Activated CD8-positive, alpha-beta memory T cell treated with anti-CD3 and anti-CD28 coated beads, Interleukin-2, amount 50 U/mL, for 1 hour (primary cell): ENCODE measurements around the gene LIMCH1.

ENCODE experiments used
- DNase-seq: peaks from one replicate; pipeline ENCODE4 v3.0.0-alpha.2; 2020; ENCODE audit errors: extremely low read depth

The LIMCH1 gene

GRCh38 chr4:41528512-41529205, 9.3 kb upstream of the LIMCH1 start:
- DNase-seq: no peak

DNA sequence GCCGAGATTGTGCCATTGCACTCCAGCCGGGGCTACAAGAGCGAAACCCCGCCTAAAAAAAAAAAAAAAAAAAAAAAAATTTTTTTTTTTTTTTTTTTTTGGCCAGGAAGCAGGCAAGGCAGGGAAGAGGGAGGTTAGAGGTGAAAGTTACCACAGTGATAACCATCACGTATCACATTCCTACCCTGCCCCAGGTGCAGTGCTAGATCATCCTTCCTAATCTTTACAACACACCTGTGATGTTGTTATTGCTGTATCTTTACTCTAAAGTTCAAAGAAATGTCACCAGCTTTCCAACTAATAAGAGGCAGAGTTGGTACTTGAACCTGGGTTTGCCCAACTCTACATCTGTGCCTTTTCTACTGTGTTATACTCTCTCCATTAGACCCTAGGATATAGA, 7.2 kb upstream of the LIMCH1 start:
- no peak for DNase-seq

DNA sequence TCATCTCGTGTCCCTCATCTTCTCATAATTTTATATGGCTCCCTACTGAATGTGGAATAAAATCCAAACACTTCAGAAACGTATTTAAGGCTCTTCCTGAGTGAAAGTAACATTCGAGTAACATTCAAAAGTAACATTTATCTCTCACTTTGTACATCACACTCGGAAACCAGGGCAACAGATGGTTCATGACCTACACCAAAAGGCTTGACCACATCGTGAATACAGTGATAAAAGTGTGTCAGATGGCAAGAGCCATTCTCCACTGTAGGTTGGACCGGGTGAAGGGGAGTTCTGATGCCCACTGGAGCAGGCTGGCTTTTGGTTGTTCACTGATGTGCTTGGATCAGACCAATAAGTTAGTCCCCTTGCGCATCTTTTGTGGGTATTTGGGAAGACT, 5.6 kb upstream of the LIMCH1 start:
- DNase-seq: no peak

DNA sequence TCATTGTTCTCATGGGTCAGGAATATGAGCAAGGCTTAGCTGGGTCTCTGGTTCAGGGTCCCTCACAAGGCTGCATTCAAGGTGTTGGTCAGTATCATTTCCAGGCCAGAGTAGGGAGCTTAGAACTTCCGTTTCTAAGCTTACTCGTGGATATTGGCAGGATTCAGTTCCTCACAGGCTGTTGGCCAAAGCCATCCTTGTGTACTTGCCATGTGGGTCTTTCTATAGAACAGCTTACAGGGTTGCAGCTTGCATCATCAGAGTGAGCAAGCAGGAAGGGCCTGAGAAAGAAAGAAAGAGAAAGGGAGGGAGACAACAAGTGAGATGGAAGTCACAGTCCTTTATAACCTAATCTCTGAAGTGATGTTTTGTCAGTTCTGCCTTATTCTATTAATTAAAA, 5.1 kb upstream of the LIMCH1 start:
- no peak for DNase-seq

DNA sequence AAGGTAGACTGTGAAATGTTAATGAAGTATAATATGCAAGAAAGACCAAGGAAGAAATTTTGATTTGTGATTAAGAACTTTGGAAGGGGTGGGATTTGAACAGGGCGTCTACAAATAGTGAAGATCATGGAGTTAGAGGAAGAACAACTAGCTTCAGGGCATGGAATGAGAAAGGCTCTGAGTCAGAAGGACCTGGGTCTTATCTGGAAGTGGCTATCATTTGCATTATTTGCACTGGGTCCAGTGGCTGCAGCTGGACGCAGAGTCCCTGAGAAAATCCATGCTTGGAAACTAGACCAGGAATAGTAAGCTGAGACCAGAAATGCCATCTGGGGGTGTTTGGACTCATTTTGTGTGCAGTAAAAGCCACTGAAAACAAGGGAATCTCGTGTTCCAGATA, 4.3 kb upstream of the LIMCH1 start:
- no peak for DNase-seq

DNA sequence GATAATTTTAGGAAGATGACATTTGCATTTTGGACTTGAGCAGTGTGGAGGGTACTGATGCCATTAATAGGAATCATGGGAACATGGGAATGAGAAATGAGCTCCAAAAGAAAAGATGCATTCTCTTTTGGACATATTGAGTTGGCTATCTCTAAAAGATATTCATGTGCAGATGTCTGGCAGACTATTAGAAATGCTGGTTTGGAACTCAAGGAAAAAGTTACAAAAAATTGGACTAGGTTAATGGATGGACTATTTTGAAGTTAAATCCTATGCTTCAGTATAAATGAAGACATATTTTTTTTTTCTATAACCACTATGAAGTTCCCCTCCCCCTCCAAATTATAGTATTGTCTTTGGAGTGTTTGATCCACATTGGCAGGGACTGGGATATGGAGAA, 3.6 kb upstream of the LIMCH1 start:
- no peak for DNase-seq

DNA sequence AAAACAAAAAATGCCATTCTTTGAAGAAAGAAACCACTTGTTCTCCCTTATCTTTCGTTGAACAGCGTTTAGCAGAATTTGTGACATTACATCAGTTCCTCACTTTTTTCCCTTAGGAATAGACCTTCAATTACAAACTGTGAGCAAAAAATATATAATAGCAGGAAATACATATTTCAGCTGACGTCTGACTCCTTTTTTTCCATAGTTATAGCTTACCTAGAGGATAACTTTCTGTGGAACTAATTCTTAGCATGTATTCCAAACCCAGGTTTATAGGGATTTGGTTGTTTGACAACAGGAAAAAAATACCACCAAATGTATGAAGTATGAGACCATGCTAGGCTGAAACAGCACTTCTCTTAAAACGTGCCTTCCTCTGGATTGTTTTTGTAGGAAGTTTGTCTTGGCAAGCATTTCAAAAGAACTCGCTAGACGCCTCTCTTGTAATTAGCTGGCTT, 2.0 kb upstream of the LIMCH1 start:
- no peak for DNase-seq

- DNase-seq: no peak
Measured at GRCh38 chr4:41537292-41537890, 566 bp upstream of the LIMCH1 start.

DNA sequence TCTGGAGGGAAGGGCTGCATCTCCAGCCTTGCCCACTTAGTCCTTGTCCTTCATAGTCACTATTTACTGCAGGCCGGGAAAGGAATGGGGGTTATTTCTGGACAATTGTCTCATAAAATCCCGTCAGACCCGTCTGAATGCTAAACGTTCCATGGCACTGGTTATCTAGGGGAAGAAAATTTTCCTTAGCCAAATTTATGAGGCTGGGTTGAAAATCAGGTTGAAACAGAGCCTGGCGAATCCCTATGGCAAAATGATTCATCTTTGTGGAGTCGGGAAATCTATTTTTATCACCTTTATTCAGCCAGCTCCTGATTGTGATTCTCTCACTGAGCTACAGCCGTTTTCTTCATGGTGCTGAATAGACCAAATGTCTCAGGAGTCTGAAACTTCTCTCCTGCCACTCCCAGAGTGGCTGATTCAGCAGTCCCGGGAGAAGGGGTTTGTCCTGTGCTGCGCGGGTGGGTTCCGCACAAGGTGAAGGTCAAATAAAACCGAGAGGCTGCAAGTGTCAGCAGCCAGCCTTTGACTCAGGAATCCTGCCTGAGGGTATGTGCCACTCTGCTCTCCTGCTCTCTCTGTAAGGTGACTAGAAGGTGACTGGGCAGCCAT, 1.0 kb downstream of the LIMCH1 start:
- no peak for DNase-seq

GRCh38 chr4:41539711-41540110, 1.8 kb downstream of the LIMCH1 start:
- no peak for DNase-seq

DNA sequence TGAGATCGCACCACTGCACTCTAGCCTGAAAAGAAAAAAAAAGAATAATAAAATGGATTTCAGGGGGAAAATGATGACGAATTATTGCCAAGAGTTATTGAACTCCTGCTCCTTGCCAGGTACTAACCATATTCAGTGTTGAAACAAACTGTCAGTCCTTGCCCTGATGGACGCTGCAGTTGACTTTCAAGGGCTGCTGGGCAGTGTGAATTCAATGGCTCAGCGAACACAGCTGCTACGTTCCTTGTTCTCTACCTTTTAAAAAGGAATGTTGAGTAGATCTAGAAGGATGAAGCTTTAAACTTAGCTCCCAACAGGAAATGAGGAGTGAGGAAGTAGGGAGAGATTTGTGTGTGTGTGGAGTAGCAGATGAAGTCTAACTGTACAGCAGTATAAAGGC, 2.7 kb downstream of the LIMCH1 start:
- no peak for DNase-seq

- DNase-seq: no peak
Measured at GRCh38 chr4:41541687-41542094, 3.7 kb downstream of the LIMCH1 start.

GRCh38 chr4:41542526-41543275, 4.7 kb downstream of the LIMCH1 start:
- no peak for DNase-seq

DNA sequence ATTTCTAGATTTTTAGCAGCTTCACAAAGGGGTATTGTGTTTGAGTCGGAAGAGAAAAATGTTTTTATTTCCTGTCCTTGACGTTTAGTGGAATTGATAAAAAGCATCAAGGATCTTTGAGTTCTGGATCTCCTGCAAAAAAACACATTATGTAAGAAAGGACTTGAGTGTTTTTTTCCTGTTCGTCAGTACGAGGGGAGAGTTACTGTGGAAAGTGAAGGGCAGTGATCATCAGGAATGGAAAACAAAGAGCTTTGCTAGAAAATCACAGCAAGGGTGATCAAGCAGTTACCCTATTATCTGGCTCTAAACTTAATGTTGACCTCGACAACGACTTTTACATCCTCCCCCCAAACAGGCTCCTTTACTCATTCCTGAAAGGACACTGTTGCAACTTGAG, 7.3 kb downstream of the LIMCH1 start:
- no peak for DNase-seq

DNA sequence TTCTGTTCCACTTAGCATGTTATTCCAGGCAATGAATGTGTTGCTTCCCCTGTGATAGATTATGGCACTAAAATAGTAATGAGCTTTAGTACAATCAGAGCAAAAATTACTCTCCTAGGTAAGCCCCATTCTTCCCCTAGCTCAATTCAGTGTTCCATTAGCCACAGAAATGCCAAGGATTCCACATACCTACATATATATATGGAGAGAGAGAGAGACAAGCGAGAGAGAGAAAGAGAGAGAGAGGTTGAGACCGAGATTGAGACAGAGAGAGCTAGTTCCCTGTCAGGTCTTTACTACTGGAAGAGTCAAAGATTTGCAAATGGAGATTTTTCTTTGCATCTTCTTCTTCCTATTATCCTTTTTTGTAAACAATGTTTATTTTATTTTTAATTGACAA, 8.7 kb downstream of the LIMCH1 start:
- DNase-seq: no peak

GRCh38 chr4:41548305-41548880, 10.4 kb downstream of the LIMCH1 start:
- no peak for DNase-seq

GRCh38 chr4:41549478-41549877, 11.5 kb downstream of the LIMCH1 start:
- DNase-seq: no peak

GRCh38 chr4:41550308-41550707, 12.4 kb downstream of the LIMCH1 start:
- DNase-seq: no peak

GRCh38 chr4:41551536-41551935, 13.6 kb downstream of the LIMCH1 start:
- DNase-seq: no peak

DNA sequence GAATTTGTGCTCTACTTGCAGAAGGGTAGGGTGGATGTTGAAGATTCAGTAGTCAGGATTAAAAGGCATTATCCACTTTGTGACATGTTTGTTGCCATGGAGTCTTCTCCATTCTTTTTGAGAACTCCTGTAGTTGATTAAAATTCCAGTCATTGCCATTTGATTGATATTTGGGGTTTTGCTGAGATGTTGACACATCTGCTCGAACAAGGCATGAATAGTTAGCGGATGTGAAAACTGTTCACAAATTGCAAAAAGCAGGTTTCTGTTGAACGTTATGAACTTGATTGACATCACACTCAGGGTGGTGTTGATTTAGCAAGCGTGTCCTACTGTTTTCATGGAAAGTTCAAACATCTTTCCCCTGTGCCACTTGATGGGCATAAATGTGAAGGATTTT, 16.9 kb downstream of the LIMCH1 start:
- DNase-seq: no peak

DNA sequence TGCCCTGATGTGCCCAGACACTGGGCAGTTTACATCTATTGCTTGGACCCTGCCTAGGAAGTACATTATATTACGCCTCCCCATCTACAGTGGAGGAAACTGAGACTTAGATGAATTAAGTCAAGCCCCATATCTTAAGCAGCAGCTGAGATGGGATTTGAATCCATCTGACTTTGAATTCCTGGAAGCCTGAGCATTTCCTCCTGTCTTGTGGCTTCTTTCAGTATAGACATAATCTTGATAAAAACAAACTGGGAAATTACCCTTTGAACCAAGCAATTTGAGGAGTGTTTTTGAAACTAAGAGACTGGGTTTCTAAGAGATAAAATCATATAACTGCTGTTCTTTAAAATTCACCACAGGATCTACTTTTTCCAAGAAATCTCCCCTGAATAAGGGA, 18.6 kb downstream of the LIMCH1 start:
- DNase-seq: no peak

DNA sequence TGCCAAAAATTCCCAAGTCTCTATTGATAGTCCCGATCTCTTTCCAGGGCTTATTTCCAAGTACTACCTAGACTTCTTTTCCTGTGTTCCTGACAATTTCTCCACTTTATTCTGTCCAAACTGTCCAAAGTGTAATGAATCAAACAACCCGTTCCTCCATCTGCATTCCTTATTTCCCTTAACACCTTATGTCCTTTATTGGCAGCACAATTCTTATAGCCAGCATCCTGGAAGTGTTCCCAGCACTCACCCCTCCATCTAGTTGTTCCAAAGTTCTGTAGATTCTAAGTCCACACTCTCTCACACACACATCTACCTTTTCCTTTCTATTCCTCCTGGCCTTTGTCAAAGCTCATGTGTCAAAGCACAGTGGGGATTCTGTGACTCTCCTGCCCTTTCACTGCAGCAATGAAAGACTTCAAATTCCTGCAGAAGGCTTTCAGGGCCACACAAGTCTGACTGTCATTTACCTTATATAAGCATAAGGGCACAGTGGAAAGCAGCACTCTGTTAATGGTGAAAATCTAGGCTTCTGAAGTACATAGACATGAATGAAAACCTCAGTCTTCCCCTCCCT, 22.1 kb downstream of the LIMCH1 start:
- DNase-seq: no peak
